CMK (cell line): ENCODE results near the gene SEC31A.

ENCODE experiments used
- DNase-seq: peaks from one replicate; pipeline ENCODE4 v3.0.0-alpha.2; 2010; ENCODE audit warnings: low read depth

SEC31A gene

DNA sequence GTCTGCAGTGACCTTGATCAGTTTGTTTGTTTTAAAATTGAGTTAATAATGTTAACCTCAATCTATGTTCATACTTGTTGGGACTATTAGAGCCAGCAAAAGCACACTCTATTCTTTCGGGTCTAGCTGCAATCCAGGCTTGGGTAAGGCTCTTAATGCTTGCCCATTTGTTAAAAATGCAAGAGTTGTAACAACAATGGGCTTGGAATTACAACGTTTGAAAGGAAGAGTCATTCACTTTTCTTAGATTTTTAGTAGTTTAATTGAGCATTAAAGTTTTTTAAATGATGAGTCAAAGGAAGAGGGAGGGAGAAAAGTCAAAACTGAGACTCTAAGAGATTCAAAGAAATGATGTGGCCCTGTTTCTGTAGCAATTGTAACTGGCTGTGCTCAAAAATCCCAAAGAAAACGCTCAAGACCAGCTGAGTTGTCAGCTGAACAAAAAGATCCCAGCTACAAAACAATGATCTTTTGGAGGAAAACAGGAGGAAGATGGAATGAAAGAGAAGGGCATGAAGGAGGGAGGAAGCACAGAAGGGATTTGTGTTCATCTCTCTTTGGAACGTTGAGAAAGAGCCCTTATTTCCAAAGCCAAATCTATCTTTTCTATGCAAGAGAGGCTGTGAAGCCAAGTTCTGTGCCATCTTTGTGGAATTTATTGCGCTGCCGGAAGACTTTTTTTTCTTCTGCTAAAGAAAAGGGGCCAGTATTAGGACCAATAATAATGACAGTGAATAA, 97.9 kb downstream of the SEC31A start:
- DNase-seq: no peak

DNA sequence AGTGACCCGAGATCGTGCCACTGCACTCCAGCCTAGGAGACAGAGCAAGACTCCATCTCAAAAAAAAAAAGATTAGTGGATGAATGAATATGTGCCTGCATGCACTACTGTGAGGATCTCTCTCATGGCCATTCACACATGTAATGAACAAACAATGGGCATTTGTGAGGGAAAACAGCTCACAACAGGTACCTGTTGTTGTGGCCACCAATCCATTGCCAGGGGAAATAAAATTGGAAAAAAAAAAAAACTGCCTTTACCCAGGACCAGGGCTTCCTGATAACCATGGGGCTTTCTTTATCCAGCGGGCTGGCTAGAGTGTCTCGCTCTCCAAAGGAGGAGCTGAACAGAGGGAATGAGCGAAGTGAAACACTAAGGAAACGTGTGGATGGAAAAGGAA, 99.8 kb downstream of the SEC31A start:
- DNase-seq: no peak

DNA sequence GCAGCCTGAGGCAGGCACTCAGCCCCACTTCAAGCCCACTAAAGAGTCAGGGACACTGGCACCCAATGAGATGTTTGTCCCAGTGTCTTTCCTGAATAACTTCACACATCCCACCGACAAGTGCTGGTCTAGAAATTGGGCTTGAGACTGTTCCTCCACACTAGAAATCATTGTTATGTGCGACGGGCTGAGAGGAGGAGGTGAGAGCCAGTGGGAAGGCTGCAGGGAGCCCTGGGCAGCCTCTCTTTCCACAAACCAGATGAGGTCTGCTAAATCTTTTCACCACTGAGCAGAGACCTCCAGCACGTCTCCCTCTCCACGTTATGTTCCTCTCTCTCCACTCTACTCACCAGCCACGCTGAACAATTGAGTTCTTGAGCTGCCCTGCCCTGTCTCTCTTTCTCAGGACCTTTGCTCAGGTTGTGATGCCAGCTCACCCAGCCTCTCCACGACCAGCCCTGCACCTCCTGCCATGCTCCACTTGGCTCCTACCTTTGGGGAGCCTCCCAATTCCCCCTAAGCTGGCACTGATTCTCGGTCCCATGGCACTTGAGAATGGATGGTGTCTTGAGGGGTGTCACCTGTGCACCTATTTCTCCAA, 100.8 kb downstream of the SEC31A start:
- DNase-seq: no peak

DNA sequence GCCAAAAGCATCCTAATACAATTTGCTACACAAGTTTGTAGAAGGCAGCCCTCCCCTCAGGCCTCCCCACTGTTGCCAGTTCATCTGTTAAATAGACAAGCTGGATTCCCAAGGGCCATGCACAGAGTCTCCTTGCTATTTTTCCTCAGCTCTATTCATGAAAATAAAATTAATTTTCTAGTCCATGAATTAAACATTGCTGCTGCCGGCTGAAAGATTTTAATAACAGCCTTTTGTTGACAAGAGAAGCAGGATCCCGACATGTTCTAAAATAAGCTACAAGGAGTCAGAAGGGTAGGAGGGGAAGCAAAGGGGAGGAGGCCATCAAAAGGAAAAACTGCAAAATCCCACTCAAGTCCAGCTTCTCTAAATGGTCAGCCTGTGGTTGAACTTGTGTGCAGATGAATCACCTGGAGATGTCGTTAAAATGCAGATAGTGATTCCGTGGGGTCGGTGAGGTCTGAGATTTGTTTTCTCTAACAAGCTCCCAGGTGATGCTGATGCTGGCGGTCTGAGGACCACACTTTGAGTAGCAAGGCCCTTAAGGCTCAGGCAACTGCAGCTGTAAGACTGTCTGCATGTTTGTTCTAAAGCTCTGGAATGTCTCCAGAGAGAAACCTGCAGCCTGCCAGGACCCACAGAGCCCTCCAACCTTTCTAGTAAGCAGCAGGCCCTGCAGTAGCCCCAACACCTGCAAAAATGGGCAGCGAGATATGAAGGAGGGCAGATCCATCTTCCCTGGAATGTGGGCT, 101.8 kb downstream of the SEC31A start:
- no peak for DNase-seq

- DNase-seq: no peak
Measured at GRCh38 chr4:82787342-82787741, 103.6 kb downstream of the SEC31A start.

GRCh38 chr4:82786828-82787227, 104.1 kb downstream of the SEC31A start:
- no peak for DNase-seq

- DNase-seq: no peak
Measured at GRCh38 chr4:82785611-82786400, 105.1 kb downstream of the SEC31A start.

- DNase-seq: no peak
Measured at GRCh38 chr4:82784681-82785610, 106.0 kb downstream of the SEC31A start.

DNA sequence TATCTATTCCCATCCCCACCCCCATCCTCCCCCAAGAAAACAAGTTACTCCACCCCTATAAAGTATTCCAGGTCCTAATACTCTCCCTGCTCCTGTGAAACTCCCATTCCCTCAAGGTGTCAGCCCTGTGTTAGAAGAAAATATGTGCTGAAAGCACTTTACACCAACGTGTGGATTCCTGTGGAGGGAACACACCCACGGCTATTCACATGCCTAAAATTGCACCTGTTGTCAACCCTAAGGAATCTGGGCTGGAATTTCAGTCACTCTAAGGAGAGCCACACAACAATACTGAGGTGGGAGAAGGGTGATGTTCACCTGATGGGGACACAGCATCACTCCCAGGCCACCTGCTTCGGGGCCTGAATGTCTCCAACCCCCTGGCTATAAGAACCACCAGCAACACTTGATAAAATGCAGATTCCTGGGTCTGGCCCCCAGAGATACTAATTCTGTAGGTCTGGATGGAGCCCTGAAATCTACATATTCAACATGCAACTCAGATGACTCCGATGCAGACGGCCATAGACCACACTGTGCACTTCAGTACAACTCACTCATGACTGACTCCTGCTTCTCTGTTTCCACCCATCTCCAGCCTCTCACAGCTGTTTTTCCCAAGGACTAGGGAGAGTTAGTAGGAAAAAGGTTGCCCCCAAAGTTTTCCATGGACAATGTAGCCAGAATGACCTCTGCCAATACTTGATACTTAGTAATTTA, 108.2 kb downstream of the SEC31A start:
- no peak for DNase-seq

DNA sequence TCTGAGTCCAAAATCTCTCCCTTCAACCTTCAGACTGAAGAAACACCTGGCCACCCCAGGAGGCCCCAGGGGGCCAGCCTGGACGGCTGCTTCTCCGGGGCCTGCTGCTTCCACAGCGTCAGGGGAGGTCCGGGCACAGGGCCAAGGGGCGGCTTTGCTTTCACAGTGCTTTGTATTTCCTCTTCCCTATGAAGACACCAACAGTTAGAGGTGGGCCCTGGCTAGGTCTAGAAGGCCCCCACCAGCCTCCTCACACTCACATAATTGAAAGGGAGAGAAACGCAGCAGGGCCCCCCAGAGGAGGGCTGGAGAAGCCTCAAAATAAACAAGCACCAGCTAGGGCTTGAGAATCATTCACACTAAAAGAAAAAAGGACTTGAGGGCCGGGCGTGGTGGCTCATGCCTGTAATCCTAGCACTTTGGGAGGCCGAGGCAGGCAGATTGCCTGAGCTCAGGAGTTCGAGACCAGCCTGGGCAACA, 110.2 kb downstream of the SEC31A start:
- DNase-seq: no peak

DNA sequence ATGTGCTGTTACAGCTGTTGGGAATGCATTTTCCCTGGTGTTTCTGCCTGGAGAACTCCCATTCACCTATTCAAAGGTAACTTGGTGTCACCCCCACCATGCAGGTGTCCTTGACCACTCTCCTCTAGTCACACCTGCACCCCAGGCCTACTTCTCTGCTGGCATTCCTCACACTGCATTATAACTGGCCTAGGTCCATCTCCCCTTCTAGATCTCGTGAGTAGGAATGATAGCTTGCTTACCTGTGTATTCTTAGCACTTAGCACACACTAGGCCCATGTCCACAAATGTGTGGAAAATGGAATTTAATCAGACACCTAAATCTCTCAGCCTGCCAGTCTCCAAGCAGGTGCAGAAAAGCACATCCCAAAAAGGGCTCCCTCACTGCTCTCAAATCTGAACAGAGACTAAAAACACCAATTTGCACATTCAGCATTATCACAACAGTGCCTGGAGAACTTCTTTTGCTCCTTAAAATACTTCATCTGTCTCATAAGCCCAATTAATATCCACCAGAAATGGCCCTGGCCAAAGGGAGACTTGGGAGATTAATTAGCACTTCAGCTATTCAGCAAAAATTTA, 110.7 kb downstream of the SEC31A start:
- DNase-seq: no peak

DNA sequence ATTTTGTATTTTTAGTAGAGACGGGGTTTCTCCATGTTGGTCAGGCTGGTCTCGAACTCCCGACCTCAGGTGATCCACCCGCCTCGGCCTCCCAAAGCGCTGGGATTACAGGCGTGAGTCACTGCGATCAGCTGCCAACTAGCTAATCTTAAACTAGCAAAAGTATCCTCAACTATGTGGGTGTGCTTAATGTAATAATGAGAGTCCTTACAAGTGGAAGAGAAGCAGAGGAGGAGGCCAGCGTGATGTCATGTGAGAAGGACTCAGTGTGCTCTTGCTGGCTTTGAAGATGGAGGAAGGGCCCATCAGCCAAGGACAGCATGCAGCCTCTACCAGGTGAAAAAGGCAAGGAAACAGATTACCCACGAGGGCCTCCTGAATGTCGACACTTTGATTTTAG, 111.9 kb downstream of the SEC31A start:
- no peak for DNase-seq

GRCh38 chr4:82777857-82778525, 113.0 kb downstream of the SEC31A start:
- DNase-seq: no peak

GRCh38 chr4:82776925-82777542, 113.9 kb downstream of the SEC31A start:
- no peak for DNase-seq

- no peak for DNase-seq
Measured at GRCh38 chr4:82775243-82775642, 115.7 kb downstream of the SEC31A start.

- DNase-seq: no peak
Measured at GRCh38 chr4:82774711-82775171, 116.2 kb downstream of the SEC31A start.

DNA sequence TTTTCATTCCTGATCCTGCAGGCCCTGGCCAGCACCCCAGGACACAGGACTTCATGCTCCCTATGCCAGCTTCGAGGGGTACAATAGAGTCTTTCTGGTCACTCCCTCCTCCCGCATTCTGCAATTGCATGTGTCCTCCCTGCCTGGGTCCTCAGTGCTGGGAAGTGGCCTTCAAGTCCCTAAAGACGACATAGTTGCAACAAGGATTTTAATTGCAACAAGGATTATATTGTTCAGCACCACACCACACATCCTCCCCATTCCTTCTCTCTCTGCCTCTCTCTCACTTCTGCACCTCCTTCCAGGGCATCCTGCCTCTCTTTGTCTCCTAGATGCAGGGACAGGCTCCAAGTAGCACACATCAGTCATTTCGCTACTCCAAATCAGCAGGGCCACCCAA, 117.9 kb downstream of the SEC31A start:
- DNase-seq: no peak

DNA sequence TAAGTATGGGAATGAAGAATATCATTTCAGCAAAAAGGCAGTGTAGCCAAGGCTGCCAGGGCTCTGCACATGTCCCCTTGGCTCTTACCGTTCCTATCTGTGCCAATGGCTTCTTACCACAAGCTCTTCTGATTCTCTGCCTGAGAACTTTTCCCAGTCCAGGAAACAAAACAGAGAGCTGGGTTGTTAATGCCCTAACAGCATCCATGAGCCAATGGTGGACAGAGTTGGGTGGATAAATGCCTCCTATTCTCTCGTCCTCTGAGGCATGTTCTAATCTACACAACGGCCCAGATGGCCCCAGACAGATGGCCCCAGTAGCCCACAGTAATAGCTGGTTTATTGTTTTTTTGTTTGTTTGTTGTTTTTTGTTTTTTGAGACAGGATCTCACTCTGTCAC, 120.3 kb downstream of the SEC31A start:
- no peak for DNase-seq
